AG04450 (cell line): Measurements from ENCODE around the gene AMMECR1. TPM values are rescaled to one million over a fixed set of nuclear protein-coding genes. Genes with fewer than 3 reads are reported as not detected.
"Not testable (repeated sequence)": the region's sequence is repeated elsewhere in the genome, so short reads cannot be mapped to it uniquely, and the experiment has no call there.

Experiments
- CTCF ChIA-PET: fragments of 300-600, 350-600 bp; formaldehyde crosslinking; extraction: SDS; loops from one replicate; lab custom pipeline; 2022; ENCODE audit warnings: antibody characterized with exemption, inconsistent platforms; lab: Charles Lee
- POLR2A ChIA-PET: fragments of 350-600 bp; formaldehyde crosslinking; extraction: SDS; loops from one replicate; lab custom pipeline; 2021; ENCODE audit warnings: antibody characterized with exemption, inconsistent platforms; lab: Yijun Ruan, JAX
- DNase-seq: peaks from one replicate; pipeline ENCODE4 v3.0.0-alpha.2; 2011; ENCODE audit warnings: low read depth, low spot score
- H3K27ac ChIP-seq: one replicate; pipeline ENCODE4 v1.5.1; 2012; ENCODE audit warnings: low read depth, low read length, control low read depth
- H3K27me3 ChIP-seq: one replicate; pipeline ENCODE4 v1.6.0; 2012; ENCODE audit warnings: low read length; ENCODE audit not compliant: control insufficient read depth, insufficient read depth
- H3K4me3 ChIP-seq: 2 replicates; pipeline ENCODE4 v1.5.1; 2011; ENCODE audit warnings: mild to moderate bottlenecking, low read depth, low read length, control low read depth
- H3K9me3 ChIP-seq: 2 replicates; pipeline ENCODE4 v1.5.1; 2012; ENCODE audit warnings: low read length; ENCODE audit not compliant: control insufficient read depth, insufficient read depth
- CTCF ChIP-seq: IDR thresholded peaks from 2 replicates; pipeline ENCODE4 v1.5.1; 2011; ENCODE audit warnings: low read depth, low read length, control low read depth, inconsistent platforms
- polyA plus RNA-seq: library from polyadenylated mRNA; depleted of rRNA; stranded (reverse); fragments of >200 nt; gene quantifications from 2 replicates; pipeline ENCODE4 v1.2.3, GENCODE V29; 2011

Gene AMMECR1
- polyA plus RNA-seq, 1 experiment, result 13.0 TPM

- no peaks in the 10 kb centered on the region for H3K9me3 ChIP-seq
- peak; percentile 44 for DNase-seq
- H3K27me3 ChIP-seq, result no peaks in the 10 kb centered on the region
- H3K4me3 ChIP-seq, result no peak overlapping the region
- ChIA-PET POLR2A (no interaction called here), CTCF (interaction anchor here (0.6 kb wide), 1 partner anchor 64 kb away, joined by 4 read pairs; no protein-coding TSS in a partner anchor)
- TF ChIP-seq CTCF, result no peak
- peak overlapping the region; percentile 70 for H3K27ac ChIP-seq
Measured at GRCh38 chrX:110341189-110342035, 23.5 kb upstream of the AMMECR1 start.

- POLR2A ChIA-PET, result no interaction called here
Measured at GRCh38 chrX:110338935-110339334, 21.1 kb upstream of the AMMECR1 start.

GRCh38 chrX:110333458-110333857, 15.6 kb upstream of the AMMECR1 start:
- POLR2A ChIA-PET, CTCF ChIA-PET, H3K27me3 ChIP-seq, H3K4me3 ChIP-seq, H3K27ac ChIP-seq, DNase-seq, H3K9me3 ChIP-seq: not testable (repeated sequence)

More at GRCh38 chrX:110338935-110339334, 21.1 kb upstream of the AMMECR1 start:
- Histone ChIP-seq H3K27ac (no peak overlapping the region), H3K9me3 (no peaks in the 10 kb centered on the region), H3K4me3 (no peak overlapping the region), H3K27me3 (no peaks in the 10 kb centered on the region)
- no peak for DNase-seq
- TF ChIP-seq CTCF, result no peak
- CTCF ChIA-PET, result no interaction called here

GRCh38 chrX:110331444-110332030, 13.7 kb upstream of the AMMECR1 start:
- H3K9me3 ChIP-seq, result no peaks in the 10 kb centered on the region
- H3K27ac ChIP-seq, result no peak overlapping the region
- no peak for TF ChIP-seq CTCF
- H3K4me3 ChIP-seq, result no peak overlapping the region
- no peaks in the 10 kb centered on the region for H3K27me3 ChIP-seq
- ChIA-PET CTCF (no interaction called here), POLR2A (no interaction called here)
- DNase-seq, result no peak

- CTCF ChIA-PET, H3K27me3 ChIP-seq: not testable (repeated sequence)
Measured at GRCh38 chrX:110328613-110329012, 10.7 kb upstream of the AMMECR1 start.

GRCh38 chrX:110327336-110327735, 9.5 kb upstream of the AMMECR1 start:
- POLR2A ChIA-PET, result no interaction called here
- DNase-seq, result no peak
- no peak for TF ChIP-seq CTCF
- H3K9me3 ChIP-seq, result no peaks in the 10 kb centered on the region
- H3K4me3 ChIP-seq, result no peak overlapping the region
- CTCF ChIA-PET, result no interaction called here
- no peak overlapping the region for H3K27ac ChIP-seq
- no peaks in the 10 kb centered on the region for H3K27me3 ChIP-seq

More at GRCh38 chrX:110328613-110329012, 10.7 kb upstream of the AMMECR1 start:
- H3K9me3 ChIP-seq, POLR2A ChIA-PET, H3K27ac ChIP-seq, DNase-seq, H3K4me3 ChIP-seq: not testable (repeated sequence)
